KBM-7 (cell line): ENCODE measurements around the gene OSTF1.

Experiments
- DNase-seq: peaks from one replicate; pipeline ENCODE4 v3.0.0-alpha.2; 2015
- in situ Hi-C: fragments of 300-500 bp; cut with MboI; formaldehyde crosslinking; loops from 2 replicates; pipeline ENCODE4 v1.14.3; 2020; ENCODE audit warnings: low sequenced_read_pairs, low pct_unique_long_range_greater_than_20kb, mixed read lengths

Gene OSTF1

DNA sequence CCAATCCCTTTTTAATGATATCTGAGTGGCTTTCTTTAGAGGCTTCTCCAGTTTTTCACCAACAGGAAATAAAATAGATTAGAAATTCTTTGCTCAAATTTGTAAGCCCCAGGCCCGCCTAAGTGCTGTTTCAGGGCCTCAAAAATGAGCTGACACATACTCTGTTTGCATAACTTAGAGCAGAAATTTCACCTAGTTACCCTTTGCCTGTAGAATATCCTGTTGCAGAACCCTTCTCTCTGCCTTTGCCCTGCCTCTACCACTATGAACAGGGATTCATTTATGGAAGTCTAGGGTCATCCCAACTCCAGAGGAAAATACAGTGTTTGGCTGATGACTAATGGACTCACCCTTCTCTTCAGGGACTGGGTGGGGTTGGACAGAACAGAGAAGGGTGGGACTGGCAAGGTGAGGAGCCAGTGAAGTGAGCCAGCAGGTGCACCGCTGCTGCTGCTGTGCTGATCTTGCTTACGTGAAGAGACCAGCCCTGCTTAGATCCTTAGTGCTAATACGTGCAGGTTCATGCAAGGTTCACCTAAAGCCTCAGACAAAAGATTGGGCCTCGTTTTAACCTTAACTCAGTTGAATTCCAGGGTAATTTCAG lies 22.8 kb downstream of the OSTF1 start:
- DNase-seq: no peak
- in situ Hi-C loops: no loop called here

- no peak for DNase-seq
- in situ Hi-C loops: no loop called here
These were observed 24.5 kb downstream of the OSTF1 start for GRCh38 chr9:75112789-75113188.

DNA sequence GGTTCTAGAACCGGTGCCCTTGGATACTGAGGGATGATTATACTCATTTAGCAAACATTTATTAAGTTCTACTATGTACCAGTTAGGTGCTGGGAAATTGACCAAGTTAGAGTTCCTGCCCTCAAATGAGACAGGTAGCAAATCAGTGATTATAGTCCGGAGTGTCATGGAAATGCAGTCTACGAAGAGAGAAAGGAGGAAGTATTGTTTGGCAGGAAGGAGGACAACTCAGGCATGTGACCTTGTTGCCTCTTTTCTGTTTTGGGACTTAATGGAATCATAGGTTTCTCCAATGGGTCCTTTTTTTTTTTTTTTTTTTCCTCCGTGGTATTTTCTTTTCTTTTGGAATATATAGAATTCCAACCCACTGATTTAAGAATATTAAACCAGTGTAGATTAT lies 28.0 kb downstream of the OSTF1 start:
- DNase-seq: peak; percentile 41
- in situ Hi-C loops: no loop called here

DNA sequence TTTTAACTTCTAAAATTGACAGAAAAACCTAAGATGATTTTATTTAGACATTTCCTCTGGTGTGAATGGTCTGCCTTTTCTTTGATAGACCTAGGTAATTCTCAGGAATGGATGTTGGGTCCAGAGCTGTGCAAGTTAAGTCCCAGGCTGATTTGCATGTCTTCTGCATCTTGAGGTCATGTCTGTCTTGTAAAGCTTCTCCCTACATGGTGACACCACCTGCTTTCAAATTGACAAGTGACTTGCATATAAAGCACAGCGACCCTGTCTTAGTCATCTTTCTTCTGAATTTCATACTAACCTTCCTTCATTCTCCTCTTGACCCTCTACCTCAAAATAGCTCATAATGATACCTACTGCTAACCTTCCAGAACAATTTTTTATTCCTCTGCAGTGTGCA lies 29.2 kb downstream of the OSTF1 start:
- in situ Hi-C loops: no loop called here
- DNase-seq: no peak

DNA sequence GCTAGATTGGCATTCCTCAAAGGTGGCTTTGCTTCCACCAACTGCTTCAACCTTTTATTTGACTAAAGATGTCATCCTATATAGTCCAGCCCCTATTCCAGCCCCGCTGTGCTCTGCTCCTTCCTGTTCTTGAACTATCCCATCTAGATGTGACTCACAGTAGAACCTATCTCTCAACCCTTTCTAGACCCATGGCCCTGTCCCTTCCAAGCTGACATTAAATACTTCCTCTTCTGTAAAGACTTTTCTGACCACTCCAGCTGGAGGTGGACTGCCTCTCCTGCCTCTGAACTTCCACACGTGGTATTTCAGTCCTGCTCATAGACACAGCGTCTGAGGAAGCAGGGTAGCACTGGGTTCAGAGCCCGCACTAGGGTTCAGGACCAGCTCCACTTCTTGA lies 32.4 kb downstream of the OSTF1 start:
- peak; percentile 19 for DNase-seq
- in situ Hi-C loops: no loop called here

DNA sequence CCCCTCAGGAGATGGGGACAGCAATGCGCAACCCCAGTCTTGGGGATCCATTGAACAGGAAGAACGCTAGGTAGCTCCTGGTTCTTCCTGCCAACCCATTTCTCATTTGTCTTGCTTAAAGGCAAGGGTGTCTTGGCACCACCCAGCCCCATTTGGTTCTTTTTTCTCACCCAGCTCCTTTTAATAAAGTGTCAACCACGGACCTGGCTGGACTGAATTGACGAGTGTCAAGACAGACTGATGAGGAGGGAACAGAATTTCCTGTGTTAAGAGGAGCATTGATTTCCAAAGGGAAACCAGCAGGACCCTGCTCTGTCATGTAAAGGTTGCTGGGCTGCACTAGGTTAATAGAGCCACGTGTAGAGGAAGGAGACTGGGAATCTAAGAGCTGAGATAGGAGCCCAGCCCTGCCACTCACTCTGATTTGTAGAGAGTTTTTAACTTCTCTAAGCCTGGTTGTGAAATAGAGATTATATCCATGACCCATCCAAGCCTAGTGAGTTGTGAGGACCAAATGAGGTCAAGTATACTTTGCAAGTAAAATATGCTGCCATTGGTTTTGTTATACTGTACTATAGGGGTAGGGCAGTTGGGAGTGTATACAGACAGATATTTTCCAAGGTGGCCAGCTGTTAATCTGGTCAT lies 33.7 kb downstream of the OSTF1 start:
- in situ Hi-C loops: no loop called here
- DNase-seq: no peak

GRCh38 chr9:75123696-75124095 lies 35.4 kb downstream of the OSTF1 start:
- DNase-seq: no peak
- in situ Hi-C loops: no loop called here

- DNase-seq: no peak
- in situ Hi-C loops: no loop called here
These were observed 40.2 kb downstream of the OSTF1 start for GRCh38 chr9:75128535-75128934.

DNA sequence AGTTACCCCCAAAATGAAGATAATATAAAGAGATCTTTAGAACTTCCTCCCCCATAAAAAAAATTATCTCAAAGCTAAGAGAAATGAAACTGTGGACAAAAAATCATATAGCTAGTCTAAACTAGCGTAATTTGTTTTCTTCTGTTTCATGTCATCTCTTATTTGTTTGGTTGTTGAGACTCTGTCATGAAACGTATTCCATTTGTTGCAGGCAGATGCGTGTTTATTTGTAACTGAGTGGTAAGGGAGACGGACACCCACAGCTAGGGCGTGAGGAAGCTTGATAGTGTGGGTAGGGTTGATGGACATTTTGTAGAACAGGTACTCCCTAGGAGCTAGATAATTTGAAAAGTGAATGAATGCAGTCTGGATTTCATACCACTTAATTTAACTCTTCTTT lies 41.9 kb downstream of the OSTF1 start:
- in situ Hi-C loops: no loop called here
- no peak for DNase-seq

GRCh38 chr9:75130621-75131230 lies 42.4 kb downstream of the OSTF1 start:
- in situ Hi-C loops: no loop called here
- DNase-seq: no peak

DNA sequence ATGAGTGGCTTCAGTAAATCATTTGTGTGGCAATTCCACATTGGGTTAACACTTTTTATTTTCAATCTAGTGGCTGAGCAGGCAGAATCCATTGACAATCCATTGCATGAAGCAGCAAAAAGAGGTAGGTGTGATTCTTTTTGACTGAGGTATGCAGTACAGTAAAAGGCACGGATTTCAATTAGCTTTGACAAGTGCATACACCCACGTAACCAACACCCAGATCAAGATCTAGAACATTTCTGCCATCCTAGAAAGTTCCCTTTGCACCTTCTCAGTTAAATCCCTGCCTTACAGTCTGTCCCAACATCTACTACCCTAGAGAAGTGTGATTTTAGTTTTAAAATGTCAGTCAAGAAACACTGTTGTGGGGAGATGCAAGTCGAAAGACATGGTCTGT lies 43.4 kb downstream of the OSTF1 start:
- no peak for DNase-seq
- in situ Hi-C loops: no loop called here

DNA sequence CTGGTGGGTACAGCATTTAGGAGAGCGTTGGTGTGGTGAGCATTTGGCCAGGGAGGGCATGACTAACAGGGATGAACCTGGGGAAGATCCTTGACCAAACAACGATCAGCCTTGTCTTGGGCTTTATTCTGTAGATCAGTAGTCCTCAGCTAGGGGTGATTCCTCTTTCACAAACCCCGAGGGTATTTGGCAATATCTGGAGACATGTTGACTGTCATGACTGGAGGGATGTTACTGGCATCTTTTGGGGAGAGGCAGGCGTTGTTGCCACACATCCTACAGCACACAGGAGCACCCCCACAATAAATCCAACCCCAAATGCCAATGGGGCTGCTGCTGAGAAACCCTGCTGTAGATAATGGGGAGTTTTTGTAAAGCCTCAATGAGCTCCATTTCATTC lies 43.9 kb downstream of the OSTF1 start:
- no peak for DNase-seq
- in situ Hi-C loops: no loop called here

- no peak for DNase-seq
- in situ Hi-C loops: no loop called here
These were observed 45.1 kb downstream of the OSTF1 start for GRCh38 chr9:75133396-75133795.

DNA sequence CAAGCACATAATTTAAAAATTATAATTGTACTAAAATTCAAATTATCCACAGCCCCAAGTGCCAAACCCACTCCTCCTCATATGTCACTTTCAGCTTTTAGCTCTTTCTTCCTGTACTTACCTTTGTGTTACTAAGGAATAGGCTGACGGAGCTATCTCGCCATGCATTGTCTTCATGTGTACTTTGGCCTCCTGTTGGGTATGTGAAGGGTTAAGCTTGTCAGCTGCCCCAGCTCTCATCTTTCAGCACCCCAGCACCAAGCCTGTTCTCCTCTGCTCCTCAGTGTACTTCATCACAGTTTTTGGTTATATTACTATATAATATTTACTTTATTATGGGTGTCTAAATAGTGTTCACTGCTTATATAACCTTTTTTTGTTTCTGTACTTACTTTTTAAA lies 46.2 kb downstream of the OSTF1 start:
- in situ Hi-C loops: no loop called here
- no peak for DNase-seq

DNA sequence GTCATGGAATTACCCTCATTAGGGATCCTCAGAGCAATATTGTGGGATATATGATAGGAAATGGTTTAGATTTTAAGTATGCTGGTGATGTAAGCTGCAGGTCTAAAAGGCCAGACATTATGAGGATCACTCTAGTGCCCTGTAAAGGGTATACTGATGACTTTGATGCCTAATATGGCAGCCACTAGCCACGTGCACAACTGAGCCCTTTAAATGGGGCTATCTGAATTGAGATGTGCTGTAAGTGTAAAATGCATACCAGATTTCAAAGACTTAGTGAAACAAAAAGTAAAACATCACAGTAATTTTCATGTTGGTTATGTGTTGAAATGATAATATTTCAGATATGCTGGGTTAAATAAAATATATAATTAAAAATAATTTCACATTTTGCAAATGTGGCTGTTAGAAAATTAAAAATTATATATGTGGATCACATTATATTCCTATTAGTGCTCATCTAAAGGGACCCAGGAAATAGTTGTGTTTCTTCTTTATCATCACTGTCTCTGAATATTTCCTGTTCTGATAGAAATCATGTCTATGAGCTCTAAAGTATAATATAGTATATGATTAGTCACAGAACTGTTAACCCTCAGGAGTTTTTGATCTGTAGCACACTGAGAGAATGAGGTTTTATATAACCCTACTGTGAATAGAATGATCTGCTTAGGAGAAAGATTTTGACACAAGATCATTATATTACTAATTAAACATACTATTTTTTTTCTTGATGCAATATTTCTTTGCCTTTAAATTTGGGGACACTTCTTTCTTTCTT lies 50.1 kb downstream of the OSTF1 start:
- no peak for DNase-seq
- in situ Hi-C loops: no loop called here

GRCh38 chr9:75139201-75139600 lies 50.9 kb downstream of the OSTF1 start:
- in situ Hi-C loops: no loop called here
- no peak for DNase-seq

DNA sequence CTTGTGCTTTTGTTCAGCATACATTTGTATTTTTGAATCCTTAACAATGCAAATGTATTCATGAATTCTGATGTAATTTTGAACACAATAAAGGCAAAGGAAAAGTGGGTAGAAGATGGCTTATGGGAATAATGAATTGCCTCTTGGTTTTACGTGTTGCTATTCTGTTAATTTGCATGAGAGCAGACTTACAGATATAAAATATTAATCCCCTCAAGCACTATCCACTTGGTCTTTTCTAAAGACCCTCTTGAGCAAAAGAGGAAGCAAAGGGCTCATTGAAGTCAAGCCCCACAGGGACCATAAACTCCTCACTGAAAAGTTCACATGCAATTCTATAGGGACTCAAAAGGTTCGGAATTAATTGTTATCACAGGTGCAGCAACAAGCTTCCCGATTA lies 51.9 kb downstream of the OSTF1 start:
- in situ Hi-C loops: no loop called here
- DNase-seq: no peak

DNA sequence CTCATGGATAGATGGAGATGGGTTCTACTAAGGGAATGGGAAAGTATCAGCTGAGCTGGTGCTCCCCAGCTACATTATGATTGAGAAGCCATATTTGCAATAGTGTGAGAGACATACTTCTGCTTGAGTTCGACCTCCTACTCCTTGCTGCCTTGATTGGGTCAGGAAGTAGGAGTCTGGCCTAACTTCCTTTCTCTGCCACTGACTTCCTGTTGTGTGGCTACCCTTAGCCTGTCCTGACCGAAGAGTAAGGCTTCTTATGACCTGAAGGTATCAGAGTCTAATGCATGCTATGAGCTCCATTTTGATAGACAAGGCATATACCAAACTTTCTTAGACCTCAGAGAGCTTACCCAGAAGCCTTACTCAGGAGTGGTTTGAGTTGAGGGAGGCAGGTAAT lies 53.9 kb downstream of the OSTF1 start:
- in situ Hi-C loops: no loop called here
- peak; percentile 82 for DNase-seq

GRCh38 chr9:75146229-75146628 lies 57.9 kb downstream of the OSTF1 start:
- DNase-seq: no peak
- in situ Hi-C loops: no loop called here

DNA sequence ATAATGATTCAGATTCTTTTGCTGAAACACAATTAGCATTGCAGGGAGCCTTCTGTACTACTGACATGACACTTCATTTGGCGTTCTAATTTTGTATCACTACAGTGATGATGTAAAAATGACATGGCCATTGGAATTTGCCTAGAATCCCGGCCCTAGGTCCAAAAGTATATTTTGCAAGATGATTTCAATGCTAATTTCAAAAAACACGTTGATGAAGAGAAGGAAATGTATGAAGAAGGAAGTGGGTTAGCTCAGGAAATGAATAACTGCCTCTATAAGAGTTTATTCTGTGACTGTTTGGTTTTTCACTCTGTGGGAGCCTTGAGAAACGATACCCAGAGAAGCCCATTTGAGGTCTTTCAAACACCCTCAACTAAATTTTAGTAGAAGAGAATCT lies 59.3 kb downstream of the OSTF1 start:
- DNase-seq: peak; percentile 52

More for the DNA sequence above, 59.3 kb downstream of the OSTF1 start:
- in situ Hi-C loops: no loop called here
